ENCODE measurements around the gene FOCAD.

- TF ChIP-seq CTCF (IDR thresholded peaks at IDR 0.05) (no peak), POLR2A (IDR thresholded peaks at IDR 0.05) (no peak)
Observed at GRCh38 chr9:20996809-20997208, 312.8 kb downstream of the FOCAD start.
